ENCODE data around the gene MRPS18A. TPM values are rescaled to one million over a fixed set of nuclear protein-coding genes. Genes with fewer than 3 reads are reported as not detected.
A peak's percentile ranks its signal among the peaks of the same experiment; 100 is the strongest.

MRPS18A gene
- total RNA-seq, 1 donor from 2014 or later, result 41.8 TPM

- Histone ChIP-seq H3K4me3 (peak overlapping the region; percentile 99), H3K36me3 (peaks cover 43% of the 10 kb centered on the region), H3K4me1 (peaks cover 47% of the 10 kb centered on the region), H3K27me3 (ENCODE audit: low read depth) (no peaks in the 10 kb centered on the region), H3K9me3 (replicated peaks) (no peaks in the 10 kb centered on the region), H3K27ac (replicated peaks) (peak overlapping the region; percentile 99)
- intact Hi-C loops (cut with micrococcal nuclease), result no loop called here
- peak; percentile 65 for DNase-seq
- TF ChIP-seq CTCF (IDR thresholded peaks at IDR 0.05; ENCODE audit: borderline replicate concordance), result no peak
These were observed 60.4 kb downstream of the MRPS18A start for GRCh38 chr6:43627008-43627825.

DNA sequence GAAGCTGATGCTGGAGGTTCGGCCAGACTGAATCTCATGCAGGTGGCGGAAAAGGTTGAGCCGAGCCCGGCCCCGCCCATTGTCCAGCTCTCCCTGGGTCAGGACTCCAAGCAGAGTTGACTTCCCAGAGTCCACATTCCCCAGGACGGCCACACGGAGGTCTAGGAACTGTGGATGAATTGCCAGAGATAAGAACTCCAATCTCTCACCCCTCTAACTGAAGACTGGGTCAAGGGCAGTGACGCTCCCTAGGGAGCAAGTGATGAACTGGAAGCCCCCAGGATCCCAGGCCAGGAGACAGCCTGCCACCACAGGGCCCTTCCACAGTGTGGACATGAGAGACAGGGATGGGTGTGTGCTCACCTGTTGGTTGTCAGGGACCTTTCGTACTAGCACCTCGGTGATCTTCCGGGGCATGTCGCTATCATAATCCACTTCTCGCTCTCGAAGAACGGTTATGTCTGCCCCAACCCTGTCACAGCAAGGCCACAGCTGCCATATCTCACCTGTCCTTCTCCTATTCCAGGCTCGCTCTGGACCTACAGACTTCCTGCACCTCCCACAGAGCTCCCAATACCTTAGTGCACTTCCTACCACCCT is 62.1 kb downstream of the MRPS18A start:
- no peak for TF ChIP-seq CTCF (IDR thresholded peaks at IDR 0.05; ENCODE audit: borderline replicate concordance)
- intact Hi-C loops (cut with micrococcal nuclease), result no loop called here
- Histone ChIP-seq H3K27ac (replicated peaks) (no peak overlapping the region), H3K4me1 (peaks cover 39% of the 10 kb centered on the region), H3K36me3 (peaks cover 60% of the 10 kb centered on the region), H3K27me3 (ENCODE audit: low read depth) (no peaks in the 10 kb centered on the region), H3K9me3 (replicated peaks) (no peaks in the 10 kb centered on the region), H3K4me3 (no peak overlapping the region)
- DNase-seq, result no peak

- Histone ChIP-seq H3K27me3 (ENCODE audit: low read depth) (no peaks in the 10 kb centered on the region), H3K9me3 (replicated peaks) (no peaks in the 10 kb centered on the region), H3K27ac (replicated peaks) (no peak overlapping the region), H3K4me3 (no peak overlapping the region), H3K4me1 (peaks cover 34% of the 10 kb centered on the region), H3K36me3 (peaks cover 66% of the 10 kb centered on the region)
- TF ChIP-seq CTCF (IDR thresholded peaks at IDR 0.05; ENCODE audit: borderline replicate concordance), result no peak
- intact Hi-C loops (cut with micrococcal nuclease), result no loop called here
- no peak for DNase-seq
These were observed 62.8 kb downstream of the MRPS18A start for GRCh38 chr6:43624786-43625288.

DNA sequence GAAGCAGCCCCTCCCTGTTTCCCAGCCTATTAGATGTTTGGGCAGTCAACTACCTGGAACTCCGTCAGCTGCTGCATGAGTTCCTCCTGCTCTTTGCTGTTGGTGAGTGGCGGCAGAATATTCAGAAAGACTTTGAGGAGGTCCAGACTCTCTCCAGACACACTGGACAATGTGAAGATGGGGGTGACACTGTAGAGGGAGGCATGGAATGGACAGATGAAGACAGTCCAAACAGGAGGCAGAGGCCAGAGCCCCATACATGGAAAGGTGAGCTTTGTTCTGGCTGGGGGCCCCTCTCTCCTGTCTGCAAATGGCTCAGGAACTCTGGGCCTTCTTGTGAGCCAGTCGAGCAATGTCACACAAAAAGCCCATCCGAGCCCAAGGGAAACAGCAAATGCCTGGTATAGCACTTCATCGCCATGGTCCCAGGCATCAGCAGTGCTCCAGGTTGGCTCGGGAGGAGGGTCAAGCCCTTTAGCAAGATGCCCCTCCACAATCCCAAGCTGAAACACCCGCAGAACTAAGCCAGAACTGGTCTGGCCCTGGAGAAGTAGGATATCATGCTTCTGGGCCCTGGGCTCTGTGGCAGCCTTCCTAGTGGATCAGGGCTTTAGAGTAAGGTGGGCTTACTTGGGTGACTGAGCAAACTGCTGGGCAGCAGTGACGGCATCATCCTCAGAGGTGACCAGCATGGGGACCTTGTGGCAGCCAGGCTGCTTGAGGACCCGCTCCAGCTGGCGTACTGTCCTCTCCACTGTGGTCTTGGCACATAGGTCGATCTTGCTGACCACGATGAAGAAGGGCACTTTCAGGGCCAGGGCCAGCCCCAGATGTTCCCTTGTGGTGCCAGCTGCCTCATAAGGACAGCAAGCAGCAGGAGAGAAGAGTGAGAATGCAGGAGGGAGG is 63.5 kb downstream of the MRPS18A start:
- Histone ChIP-seq H3K9me3 (replicated peaks) (no peaks in the 10 kb centered on the region), H3K27ac (replicated peaks) (no peak overlapping the region), H3K36me3 (peaks cover 68% of the 10 kb centered on the region), H3K4me3 (no peak overlapping the region), H3K27me3 (ENCODE audit: low read depth) (no peaks in the 10 kb centered on the region), H3K4me1 (peaks cover 29% of the 10 kb centered on the region)
- intact Hi-C loops (cut with micrococcal nuclease), result no loop called here
- TF ChIP-seq CTCF (IDR thresholded peaks at IDR 0.05; ENCODE audit: borderline replicate concordance), result no peak
- DNase-seq, result no peak

- Histone ChIP-seq H3K9me3 (replicated peaks) (no peaks in the 10 kb centered on the region), H3K27ac (replicated peaks) (no peak overlapping the region), H3K4me3 (no peak overlapping the region), H3K27me3 (ENCODE audit: low read depth) (no peaks in the 10 kb centered on the region), H3K36me3 (peaks cover 68% of the 10 kb centered on the region), H3K4me1 (peaks cover 14% of the 10 kb centered on the region)
- DNase-seq, result no peak
- TF ChIP-seq CTCF (IDR thresholded peaks at IDR 0.05; ENCODE audit: borderline replicate concordance), result no peak
- intact Hi-C loops (cut with micrococcal nuclease), result no loop called here
These were observed 65.0 kb downstream of the MRPS18A start for GRCh38 chr6:43622541-43622940.

Data from left ventricle myocardium inferior (tissue), 1 donor.